Measurements from ENCODE around the gene E2F6. TPM values are rescaled to one million over a fixed set of nuclear protein-coding genes. Genes with fewer than 3 reads are reported as not detected.

The E2F6 gene, protein sequence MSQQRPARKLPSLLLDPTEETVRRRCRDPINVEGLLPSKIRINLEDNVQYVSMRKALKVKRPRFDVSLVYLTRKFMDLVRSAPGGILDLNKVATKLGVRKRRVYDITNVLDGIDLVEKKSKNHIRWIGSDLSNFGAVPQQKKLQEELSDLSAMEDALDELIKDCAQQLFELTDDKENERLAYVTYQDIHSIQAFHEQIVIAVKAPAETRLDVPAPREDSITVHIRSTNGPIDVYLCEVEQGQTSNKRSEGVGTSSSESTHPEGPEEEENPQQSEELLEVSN
- total RNA-seq, result 13.3 TPM

DNA sequence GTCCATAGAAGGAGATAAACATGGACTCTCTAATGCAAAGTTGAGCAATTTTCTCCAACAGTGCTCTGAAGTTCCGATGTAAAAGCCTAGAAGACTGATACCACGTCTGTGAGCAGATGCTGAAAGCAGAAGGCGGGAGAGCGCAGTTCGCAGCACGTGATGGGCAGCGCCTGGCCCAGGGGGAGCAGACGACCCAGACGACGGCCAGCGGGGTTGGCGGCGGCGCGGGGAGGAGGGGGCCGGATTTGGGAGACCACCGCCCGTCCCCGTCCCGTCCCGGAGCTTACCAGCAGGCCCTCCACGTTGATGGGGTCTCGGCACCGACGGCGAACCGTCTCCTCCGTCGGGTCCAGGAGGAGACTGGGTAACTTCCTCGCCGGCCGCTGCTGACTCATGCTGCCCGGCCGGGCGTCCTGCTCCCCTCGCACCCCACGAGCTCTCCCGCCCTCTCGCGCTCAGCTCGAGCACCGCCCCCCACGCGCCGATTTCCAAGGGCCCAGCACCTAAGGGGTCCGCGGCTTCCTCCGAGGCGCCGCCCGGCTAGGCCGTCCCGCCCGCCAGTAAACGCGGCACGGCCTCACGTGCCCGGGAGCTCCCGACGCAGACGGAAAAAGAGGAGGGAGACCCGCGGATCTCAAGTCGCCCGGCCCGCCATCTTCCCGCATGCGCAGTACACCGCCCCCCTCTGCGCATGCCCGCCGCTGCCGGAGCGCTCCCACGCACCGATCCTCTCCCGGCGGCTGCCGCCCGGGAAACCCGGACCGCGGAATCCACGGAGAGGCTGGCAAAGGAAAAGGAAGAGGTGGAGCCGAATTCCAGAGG lies at the start of gene E2F6:
Gene E2F6, minus strand, starts transcription at position 677 of the 822 bp plus-strand sequence. Its CDS starts 282 bp downstream, at position 395.
- DNase-seq, result peak; percentile 89

DNA sequence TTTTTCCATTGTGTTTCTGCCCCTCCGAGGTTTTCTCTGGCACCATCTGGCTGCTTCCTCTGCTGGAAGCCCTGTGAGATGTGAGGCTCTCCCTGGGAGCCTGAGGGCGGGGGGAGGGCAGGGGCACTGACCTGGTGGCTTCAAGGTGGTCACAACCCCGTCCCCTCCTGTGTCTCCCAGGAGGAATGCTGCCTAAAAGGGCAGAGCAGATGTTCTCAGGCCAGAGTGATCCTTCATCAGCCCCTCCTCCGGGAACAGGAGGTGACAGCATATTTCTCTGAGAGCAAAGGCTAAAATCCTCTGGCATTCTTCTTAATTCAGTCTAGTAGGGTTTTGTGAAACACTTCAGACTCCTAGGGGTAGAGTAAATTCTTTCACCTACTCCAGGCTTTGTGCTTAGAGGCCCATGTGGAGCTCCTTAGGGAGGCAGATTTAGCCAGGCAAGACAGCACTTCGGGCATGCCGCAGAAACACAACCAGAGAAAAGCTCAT lies 49.6 kb upstream of the E2F6 start:
- no peak for DNase-seq

DNA sequence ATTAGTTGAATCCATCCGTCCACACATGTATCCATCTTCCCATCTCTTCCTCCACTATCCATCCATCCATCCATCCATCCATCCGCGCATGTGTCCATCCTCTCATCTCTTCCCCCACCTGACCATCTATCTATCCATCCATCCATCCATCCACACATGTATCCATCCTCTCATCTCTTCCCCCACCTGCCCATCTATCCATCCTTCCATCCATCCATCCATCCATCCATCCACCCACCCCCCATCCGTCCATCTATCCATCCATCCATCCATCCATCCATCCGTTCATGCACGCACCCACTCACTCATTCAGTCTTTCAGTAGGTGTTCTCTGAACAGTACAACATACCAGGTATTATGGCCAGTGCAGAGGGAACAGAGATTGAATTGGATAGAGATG lies 48.9 kb upstream of the E2F6 start:
- no peak for DNase-seq

DNA sequence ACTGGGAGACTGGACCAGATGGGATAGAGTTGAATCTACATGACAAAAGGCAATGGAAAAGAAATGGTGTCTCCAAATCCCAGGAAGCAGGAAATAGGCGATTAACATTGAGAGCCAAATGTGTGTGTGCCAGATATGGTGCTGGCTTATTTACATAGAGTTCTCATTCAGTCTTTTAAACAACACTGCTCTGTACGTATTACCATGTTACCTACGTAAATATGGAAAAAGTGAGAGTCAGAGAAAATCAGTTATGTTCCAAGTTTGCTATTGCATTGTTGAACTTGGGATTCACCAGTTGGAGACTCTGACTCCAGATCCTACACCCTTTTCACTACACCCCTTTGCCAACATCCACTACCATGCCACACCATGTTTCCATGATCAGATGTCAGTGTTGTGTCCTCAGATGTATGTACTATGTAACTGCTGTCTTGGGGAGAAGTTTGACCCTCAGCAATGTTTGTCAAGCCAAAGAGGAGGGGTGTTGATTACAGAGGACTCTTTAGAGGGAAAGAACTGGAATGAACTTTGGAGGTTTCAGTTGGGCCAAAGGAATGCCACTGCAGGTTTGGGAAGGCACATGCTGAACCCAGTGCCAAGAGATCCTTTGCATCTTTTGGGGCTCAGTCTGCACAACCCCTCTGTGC lies 48.2 kb upstream of the E2F6 start:
- DNase-seq, result no peak

DNA sequence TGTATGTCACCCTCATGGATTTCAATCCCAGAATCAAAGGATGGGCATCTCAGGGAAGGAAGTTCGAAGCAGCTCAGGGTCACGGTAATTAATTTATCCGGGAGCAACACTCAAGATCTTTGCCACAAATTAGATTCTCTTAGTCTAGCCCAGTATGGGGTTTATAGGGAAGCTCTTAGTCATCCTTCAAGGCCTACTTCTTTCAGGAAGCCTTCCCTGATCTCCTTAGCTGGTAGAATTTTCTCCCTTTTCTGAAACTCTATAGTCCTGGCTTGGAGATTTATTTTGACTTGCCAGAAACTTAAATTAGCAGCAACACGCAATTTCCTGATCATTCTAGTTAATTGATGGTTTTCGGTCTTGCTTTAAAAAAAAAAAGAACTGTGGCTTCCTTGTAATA lies 47.4 kb upstream of the E2F6 start:
- DNase-seq, result no peak

DNA sequence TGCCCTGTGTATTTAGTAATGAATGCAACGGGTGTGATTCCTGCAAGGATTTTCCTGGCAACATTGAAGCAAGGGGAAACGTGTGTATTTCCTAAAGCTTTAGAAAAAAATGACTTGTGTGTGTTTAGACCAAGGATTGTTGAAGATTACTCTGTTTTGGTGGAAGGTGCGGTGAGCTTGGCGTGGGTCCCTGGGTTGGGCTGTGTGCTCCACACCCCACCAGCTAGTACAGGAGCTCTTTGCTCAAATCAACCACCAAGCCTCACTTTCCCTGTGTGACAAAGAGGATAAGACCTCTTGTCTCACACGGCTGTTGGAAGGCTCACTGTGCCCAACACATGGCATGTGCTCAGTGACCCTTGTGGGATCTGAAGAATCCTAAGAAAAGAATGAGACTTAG lies 46.5 kb upstream of the E2F6 start:
- DNase-seq, result no peak

DNA sequence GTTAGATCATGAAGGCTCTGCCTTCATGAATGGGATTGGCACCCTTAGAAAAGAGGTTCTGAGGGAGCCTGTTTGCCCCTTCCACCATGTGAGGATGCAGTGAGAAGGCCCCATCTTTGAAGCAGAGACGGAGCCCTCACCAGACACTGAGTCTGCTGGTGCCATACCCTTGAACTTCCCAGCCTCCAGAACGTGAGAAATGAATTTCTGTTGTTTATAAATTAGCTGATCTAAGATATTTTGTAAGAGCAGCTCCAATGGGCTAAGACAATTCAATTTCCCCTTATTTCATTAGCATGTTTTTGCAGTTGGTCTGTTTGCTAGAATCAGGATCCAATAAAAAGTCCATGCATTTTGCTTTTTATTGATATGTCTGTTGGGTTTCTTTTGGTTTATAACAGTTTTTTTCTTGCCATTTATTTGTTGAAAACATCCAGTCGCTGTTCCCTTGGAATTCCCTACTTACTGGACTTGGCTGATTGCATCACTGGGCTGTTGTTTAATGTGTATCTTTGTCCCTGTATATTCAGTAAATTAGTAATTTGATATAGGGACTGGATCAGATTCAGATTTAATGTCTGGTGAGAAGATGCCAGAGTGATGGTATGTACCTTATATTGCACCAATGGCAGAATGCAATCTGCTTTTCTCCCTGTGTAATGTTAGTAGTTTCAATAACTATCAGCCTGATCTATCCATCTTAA lies 43.8 kb upstream of the E2F6 start:
- DNase-seq, result no peak

DNA sequence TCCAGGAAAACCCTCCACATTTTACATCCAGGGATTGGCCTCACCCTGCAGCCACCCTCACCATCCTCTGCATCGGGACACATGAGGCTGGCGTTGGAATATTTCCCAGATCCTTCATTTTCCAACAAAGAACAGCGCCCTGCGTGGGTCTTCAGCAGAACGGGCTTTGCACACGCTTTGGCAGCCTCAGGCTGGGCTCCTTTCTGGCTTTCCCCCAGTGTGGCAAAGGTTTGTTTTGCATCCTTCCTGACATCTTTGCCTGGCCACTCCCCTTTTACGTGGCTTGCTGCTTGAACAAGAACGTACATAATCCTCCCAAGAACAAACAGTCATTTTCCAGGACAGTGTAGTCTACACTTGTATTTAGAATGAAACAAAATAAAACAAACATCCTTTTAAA lies 42.3 kb upstream of the E2F6 start:
- peak; percentile 44 for DNase-seq

DNA sequence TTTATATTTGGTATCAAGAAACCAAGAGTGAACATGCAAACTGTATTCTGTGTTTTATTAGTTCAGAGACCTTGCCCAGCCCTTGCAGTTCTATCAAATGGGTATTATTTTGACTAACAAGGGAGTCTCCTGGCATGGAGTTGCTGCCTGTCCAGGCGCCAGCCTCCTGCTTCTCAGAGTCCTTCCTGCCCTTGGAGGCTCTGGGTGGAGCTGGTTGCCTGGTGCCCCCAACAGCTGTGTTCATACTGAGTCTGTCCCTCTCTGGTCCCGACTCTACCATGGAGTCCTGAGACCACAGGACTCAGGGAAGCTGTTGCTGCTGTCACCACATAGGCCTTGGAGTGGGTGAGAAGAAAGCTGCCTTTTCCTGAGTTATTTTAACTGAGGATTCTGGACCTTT lies 41.6 kb upstream of the E2F6 start:
- no peak for DNase-seq

DNA sequence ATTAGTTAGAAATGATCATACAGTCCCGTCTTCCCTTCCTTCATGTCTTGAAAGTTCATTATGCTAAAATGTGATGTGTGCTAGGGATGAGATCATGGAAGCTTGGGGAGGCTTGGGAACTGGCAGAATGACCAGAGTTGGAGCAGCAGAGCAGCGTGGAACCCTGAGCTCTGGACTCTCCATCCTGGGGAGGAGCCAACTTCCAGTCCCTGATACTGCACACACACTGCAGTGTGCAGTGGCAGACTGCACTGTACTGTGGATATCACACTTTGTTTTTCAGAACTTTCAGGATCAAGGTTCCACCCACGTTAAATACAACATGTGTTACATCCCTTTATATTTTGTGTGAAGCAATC lies 40.6 kb upstream of the E2F6 start:
- no peak for DNase-seq

DNA sequence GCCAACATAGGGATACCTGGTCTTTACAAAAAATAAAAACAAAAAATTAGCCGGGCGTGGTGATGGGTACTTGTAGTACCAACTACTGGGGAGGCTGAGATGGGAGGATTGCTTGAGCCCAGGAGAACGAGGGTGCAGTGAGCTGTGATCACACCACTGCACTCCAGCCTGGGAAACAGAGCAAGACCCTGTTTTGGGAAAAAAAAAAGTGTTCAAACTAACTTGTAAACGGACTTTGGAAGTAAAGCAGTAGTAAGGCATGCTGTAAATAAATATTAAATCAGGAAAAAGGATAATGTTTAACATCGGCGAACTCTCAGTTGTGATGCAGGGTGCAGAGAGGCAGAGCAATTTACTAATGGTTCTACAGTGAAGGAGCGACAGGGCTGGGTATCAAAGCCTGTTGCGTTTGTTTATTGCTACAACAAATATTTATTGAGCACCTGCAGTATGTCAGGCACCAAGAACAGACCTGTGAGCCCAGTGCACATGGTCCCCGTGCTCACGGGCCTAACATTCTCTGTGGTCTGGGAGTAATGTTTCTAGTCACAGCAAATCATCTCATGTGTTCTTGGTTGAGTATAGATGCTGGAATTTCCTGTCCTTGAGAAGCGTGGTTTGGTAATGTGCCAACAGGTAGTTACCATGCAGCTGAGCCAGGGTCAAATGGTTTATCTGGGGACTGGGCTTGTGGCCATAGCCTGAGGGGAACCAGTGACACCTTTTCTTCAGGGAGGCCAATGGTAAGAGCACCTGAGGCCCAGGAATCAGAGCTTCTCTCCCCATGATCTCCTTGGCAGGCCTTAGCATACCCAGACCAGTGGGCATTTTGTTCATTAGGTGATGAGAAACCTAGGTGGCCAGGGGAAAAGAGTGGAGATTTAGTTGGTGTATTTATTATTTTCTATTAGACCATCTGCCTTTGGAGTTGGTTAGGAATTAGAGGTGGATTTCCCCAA lies 40.0 kb upstream of the E2F6 start:
- no peak for DNase-seq

DNA sequence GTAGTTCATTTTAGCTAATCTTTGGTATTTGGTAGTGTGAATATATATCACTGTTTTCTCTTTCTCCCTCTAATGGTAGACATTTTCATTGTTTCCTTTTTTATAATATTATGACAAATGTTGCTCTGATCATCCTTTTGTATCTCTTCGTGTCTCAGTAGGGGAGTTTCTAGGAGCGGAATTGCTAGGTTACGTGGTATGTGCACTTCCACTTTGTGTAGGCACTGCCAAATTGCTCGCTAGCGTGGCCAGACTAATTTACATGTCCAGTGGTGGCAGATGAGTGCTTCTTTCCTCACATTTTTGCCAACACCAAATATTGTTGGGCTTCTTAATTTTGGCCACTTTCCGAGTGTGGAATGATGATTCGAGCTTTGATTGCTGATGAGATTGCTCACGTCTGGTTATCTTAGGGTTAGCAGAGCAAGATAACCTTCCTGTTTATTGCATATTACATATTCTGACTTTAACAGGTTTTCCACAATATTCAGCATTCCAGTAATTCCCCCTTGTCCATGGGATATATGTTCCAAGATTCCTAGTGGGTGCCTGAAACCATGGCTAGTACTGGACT lies 37.5 kb upstream of the E2F6 start:
- DNase-seq, result no peak

DNA sequence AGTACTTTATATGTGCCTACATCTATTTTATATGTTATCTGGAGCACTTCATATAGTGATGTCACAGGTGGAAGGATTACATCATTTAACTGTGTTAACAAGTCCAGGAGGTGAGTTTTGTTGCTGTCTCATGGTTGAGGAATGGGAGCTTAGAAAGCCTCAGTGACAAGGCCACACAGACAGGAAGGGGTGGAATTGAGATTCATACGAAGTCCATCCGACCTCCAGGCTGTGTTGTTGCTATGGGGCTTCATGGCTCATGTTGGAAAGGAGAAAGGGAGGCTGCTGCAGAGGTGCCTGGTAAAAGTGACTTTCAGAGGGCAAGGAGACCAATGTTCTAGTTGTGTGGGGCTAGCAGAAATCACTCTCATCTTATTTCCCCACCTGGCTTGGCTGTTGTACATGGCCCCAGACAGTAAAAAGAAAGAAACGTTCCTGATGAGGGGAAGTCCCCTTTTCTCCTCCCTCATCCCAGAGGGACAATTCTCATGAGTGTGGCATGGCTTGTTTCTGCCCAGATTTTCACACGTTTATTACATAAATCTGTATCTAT lies 36.9 kb upstream of the E2F6 start:
- DNase-seq, result no peak

DNA sequence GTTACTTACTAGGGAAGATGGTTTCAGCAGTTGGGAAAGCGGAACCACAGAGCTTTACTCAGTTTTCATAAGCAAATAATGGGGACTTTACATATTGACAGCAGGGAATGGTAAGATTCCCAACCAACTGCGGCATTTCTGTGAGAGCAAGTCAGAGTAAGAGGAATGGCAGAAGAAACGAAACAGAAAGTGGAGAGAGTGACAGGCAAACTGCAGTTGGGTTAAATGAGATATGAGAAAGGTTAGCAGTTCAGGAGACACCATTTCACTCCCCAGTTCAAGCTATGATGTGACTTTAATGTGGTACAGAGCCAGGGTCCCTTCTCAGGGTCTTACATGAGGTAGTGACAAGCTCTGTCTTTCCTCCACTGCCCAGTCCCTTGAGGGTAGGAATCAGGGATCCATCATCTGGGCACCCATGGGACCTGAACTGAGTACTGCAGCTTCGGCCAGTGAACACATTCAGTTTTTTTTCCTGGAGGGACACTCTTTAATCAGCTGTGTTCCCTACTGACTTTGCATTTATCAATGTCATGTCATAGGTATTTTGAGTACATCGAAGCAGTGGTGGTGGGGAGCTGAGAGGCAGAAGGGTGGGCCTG lies 34.8 kb upstream of the E2F6 start:
- DNase-seq, result no peak

DNA sequence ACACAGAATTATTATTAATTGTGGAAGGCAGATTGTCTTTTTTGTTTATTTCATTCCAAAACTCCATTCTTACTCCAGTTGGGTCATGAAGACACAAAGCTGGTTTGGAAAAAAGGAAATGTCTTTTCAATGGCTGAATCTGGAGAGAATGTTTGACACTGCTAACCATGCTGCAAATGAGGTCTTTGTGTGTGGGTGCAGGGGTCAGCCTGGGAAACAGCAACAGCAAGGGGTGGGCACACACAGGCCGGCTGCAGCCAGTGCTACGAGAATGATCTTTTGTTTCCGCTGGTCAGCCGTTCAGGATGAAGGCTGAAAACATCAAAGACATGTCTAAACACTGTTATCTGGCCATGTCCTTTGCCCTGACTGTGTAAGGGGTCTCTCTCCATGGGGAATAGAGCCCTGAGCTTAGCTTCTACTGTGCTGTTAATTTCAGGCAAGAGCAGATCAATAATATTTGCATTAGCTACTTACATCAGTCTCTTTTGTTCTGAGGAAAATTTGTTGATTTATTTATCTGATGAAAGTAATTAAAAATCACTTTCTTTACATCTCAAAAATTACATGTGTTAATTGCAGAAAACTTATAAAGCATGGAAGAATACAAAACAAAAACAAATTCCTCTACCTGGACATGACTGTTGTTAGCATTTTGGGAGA lies 33.3 kb upstream of the E2F6 start:
- peak; percentile 22 for DNase-seq

DNA sequence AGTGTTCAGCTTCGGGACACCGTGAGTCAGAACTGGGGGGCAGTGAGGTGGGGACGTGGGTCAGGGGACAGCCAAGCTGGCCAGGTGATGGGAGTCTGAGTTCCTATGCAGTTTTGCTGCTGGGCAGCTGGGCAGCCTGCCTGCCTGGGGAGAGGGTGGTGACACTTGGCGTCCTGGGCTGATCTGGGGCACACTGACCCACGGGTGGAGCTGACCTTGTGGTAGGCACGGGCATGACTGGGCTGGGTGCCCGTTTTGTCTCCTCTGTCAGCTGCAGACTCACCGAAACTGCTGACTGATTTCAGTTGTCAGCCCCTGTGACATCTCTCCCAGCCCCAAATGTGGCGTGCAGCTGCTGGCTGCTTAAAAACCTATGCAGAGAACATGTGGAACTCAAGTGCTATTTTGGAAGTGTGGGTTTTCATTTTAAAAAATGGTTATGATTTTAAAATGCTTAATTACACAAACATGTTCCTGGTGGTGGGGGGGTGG lies 32.6 kb upstream of the E2F6 start:
- peak; percentile 59 for DNase-seq

DNA sequence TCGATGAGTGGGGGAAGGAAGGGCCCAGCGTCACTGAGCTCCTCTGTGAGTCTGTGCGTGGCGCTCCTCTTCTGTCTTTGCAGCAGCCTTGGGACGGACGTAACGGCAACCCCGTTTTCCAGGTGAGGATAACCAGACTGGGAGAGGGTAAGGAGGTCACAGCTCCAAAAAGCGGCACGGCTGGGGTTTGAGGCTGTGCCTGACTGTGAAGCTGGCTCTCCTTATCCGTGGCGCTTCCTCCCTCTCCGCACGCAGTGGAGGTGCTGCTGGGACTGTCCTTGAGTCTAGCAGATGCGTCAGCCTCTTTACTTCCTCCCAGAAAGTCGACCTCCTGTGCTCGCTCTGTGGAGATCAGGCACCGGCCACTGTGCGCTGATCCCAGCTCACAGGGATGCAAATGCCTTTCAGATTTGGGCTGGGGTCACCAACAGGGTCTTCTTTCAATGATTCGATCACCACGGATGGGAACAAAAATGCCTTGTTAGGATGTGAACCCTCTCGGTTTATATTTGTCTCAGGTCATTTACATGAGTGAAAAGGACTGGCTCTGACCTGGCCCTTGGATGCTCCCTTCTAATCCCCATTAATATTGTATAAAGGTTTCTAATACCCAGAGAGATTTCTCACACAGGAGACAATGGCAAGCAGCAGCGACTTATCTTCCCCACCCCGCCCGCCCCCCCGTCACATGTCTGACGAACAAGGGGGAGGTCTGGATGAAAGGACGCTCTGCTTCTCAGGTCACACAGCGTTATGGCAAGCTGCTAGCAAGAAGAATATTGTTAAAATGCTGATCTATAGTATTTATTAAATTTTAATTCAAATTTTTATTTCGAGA lies 30.1 kb upstream of the E2F6 start:
- peak; percentile 33 for DNase-seq

DNA sequence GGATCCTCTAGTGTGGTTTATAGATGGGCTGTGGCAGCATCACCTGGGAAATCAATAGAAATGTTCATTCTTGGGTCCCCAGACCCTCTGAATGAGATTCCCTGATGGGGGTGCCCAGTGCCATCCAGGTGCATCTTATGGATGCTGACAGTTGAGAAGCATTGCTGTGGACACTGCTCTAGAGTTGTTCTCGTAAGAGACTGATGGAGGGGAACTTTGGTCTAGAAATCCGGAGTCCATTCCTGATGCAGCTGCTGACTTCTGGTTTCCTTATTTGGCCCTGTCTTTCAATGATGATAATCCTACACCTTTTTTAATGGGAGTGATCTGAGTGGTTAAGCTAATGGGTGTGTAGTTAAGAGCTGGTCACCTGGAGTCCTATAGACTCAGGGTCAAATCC lies 28.3 kb upstream of the E2F6 start:
- no peak for DNase-seq

DNA sequence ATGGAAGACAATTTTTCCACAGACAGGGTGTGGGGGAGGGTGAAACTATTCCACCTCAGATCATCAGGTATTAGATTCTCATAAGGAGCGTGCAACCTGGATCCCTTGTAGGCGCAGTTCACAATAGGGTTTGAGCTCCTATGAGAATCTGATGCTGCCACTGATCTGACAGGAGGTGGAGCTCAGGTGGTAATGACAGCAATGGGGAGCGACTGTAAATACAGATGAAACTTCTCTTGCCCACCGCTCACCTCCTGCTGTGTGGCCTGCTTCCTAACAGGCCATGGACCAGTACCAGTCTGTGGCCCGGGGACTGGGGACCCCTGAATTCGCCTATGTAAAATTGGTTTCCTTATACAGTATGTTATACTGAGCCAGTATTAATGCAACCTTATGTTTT lies 27.3 kb upstream of the E2F6 start:
- DNase-seq, result no peak
